Nephron progenitor cell (in vitro differentiated cells): ENCODE results near the gene ATG16L1.

Source experiments
- DNase-seq: peaks from one replicate; pipeline ENCODE4 v3.0.0; 2021
- H3K27ac Mint-ChIP-seq: 2 replicates; pipeline ENCODE4 v1.8.0; 2021; ENCODE audit warnings: mild to moderate bottlenecking, moderate library complexity, mixed read lengths
- H3K27me3 Mint-ChIP-seq: 2 replicates; pipeline ENCODE4 v1.8.0; 2021; ENCODE audit warnings: mild to moderate bottlenecking, low read depth, mixed read lengths; ENCODE audit not compliant: poor library complexity
- H3K36me3 Mint-ChIP-seq: 2 replicates; pipeline ENCODE4 v1.8.0; 2021; ENCODE audit warnings: low read depth, mixed read lengths
- H3K4me1 Mint-ChIP-seq: 2 replicates; pipeline ENCODE4 v1.8.0; 2021; ENCODE audit warnings: mixed read lengths
- H3K4me3 Mint-ChIP-seq: 2 replicates; pipeline ENCODE4 v1.8.0; 2021; ENCODE audit warnings: mild to moderate bottlenecking, moderate library complexity, mixed read lengths
- H3K9me3 Mint-ChIP-seq: 2 replicates; pipeline ENCODE4 v1.8.0; 2021; ENCODE audit warnings: mild to moderate bottlenecking, moderate library complexity, mixed read lengths
- CTCF ChIP-seq: fragments of 200-600 bp; sonication (generic); IDR thresholded peaks from 2 replicates; pipeline ENCODE4 v1.5.0; 2021; ENCODE audit warnings: antibody characterized with exemption

The ATG16L1 gene

GRCh38 chr2:233209117-233209532 lies 42.3 kb upstream of the ATG16L1 start:
- peaks cover 3% of the 10 kb centered on the region for H3K9me3 Mint-ChIP-seq
- TF ChIP-seq CTCF, result no peak
- H3K27me3 Mint-ChIP-seq, result peaks cover 10% of the 10 kb centered on the region
- peaks cover 11% of the 10 kb centered on the region for H3K4me1 Mint-ChIP-seq
- H3K27ac Mint-ChIP-seq, result no peak overlapping the region
- H3K4me3 Mint-ChIP-seq, result no peak overlapping the region
- H3K36me3 Mint-ChIP-seq, result peaks cover 3% of the 10 kb centered on the region
- DNase-seq, result no peak

GRCh38 chr2:233209533-233210171 lies 41.8 kb upstream of the ATG16L1 start:
- H3K27ac Mint-ChIP-seq, result no peak overlapping the region
- H3K9me3 Mint-ChIP-seq, result peaks cover 2% of the 10 kb centered on the region
- peaks cover 10% of the 10 kb centered on the region for H3K27me3 Mint-ChIP-seq
- TF ChIP-seq CTCF, result no peak
- peaks cover 11% of the 10 kb centered on the region for H3K4me1 Mint-ChIP-seq
- no peak overlapping the region for H3K4me3 Mint-ChIP-seq
- peaks cover 2% of the 10 kb centered on the region for H3K36me3 Mint-ChIP-seq
- no peak for DNase-seq

GRCh38 chr2:233210281-233210680 lies 41.2 kb upstream of the ATG16L1 start:
- peaks cover 11% of the 10 kb centered on the region for H3K4me1 Mint-ChIP-seq
- no peak for DNase-seq
- no peak overlapping the region for H3K4me3 Mint-ChIP-seq
- TF ChIP-seq CTCF, result no peak
- H3K9me3 Mint-ChIP-seq, result no peaks in the 10 kb centered on the region
- no peaks in the 10 kb centered on the region for H3K36me3 Mint-ChIP-seq
- H3K27ac Mint-ChIP-seq, result no peak overlapping the region
- H3K27me3 Mint-ChIP-seq, result peaks cover 10% of the 10 kb centered on the region

GRCh38 chr2:233210843-233211547 lies 40.5 kb upstream of the ATG16L1 start:
- H3K27ac Mint-ChIP-seq, result no peak overlapping the region
- no peaks in the 10 kb centered on the region for H3K36me3 Mint-ChIP-seq
- H3K27me3 Mint-ChIP-seq, result peaks cover 10% of the 10 kb centered on the region
- DNase-seq, result no peak
- H3K4me3 Mint-ChIP-seq, result no peak overlapping the region
- H3K4me1 Mint-ChIP-seq, result peaks cover 11% of the 10 kb centered on the region
- TF ChIP-seq CTCF, result no peak
- no peaks in the 10 kb centered on the region for H3K9me3 Mint-ChIP-seq

- H3K4me3 Mint-ChIP-seq, result no peak overlapping the region
- DNase-seq, result no peak
- H3K27me3 Mint-ChIP-seq, result peaks cover 10% of the 10 kb centered on the region
- H3K36me3 Mint-ChIP-seq, result no peaks in the 10 kb centered on the region
- H3K9me3 Mint-ChIP-seq, result no peaks in the 10 kb centered on the region
- no peak for TF ChIP-seq CTCF
- H3K4me1 Mint-ChIP-seq, result peaks cover 11% of the 10 kb centered on the region
- H3K27ac Mint-ChIP-seq, result no peak overlapping the region
These were observed 40.0 kb upstream of the ATG16L1 start for GRCh38 chr2:233211548-233211895.

- Mint-ChIP-seq H3K27ac (no peak overlapping the region), H3K4me1 (peaks cover 11% of the 10 kb centered on the region)
These were observed 38.5 kb upstream of the ATG16L1 start for GRCh38 chr2:233213011-233213410.

More at GRCh38 chr2:233213011-233213410, 38.5 kb upstream of the ATG16L1 start:
- TF ChIP-seq CTCF, result no peak
- no peaks in the 10 kb centered on the region for H3K9me3 Mint-ChIP-seq
- H3K36me3 Mint-ChIP-seq, result no peaks in the 10 kb centered on the region
- no peak for DNase-seq
- peaks cover 10% of the 10 kb centered on the region for H3K27me3 Mint-ChIP-seq
- H3K4me3 Mint-ChIP-seq, result no peak overlapping the region
